Measurements from ENCODE around the gene SERPINA4. TPM values are rescaled to one million over a fixed set of nuclear protein-coding genes. Genes with fewer than 3 reads are reported as not detected.
A peak's percentile ranks its signal among the peaks of the same experiment; 100 is the strongest.

SERPINA4 gene
- total and polyA plus RNA-seq, 2 of the 13 experiments (the other 11 are each of a cell fraction or from before 2014, with no cell fraction given) = 39.1 to 57.8 TPM

- no peak for TF ChIP-seq KIAA2018 (CRISPR knock-in tag; IDR thresholded peaks at IDR 0.05; ENCODE audit: borderline replicate concordance)
- TF ChIP-seq ZNF264 (CRISPR knock-in tag; IDR thresholded peaks at IDR 0.05) = peak; percentile 90
- TF ChIP-seq, protein P1, sequence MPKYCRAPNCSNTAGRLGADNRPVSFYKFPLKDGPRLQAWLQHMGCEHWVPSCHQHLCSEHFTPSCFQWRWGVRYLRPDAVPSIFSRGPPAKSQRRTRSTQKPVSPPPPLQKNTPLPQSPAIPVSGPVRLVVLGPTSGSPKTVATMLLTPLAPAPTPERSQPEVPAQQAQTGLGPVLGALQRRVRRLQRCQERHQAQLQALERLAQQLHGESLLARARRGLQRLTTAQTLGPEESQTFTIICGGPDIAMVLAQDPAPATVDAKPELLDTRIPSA (CRISPR knock-in tag; IDR thresholded peaks at IDR 0.05; ENCODE audit: borderline replicate concordance) = peak; percentile 20; the same call in 1 of the 2 replicates
- peak; percentile 94; the same call in 1 of the 2 replicates for TF ChIP-seq ZNF614 (CRISPR knock-in tag; IDR thresholded peaks at IDR 0.05; ENCODE audit: borderline replicate concordance)
- peak; percentile 92 for TF ChIP-seq ZNF878 (CRISPR knock-in tag; IDR thresholded peaks at IDR 0.05)
- TF ChIP-seq NFATC3 (CRISPR knock-in tag; IDR thresholded peaks at IDR 0.05) = no peak
- no peak for TF ChIP-seq HOXA9 (CRISPR knock-in tag; IDR thresholded peaks at IDR 0.05; ENCODE audit: borderline replicate concordance)
- TF ChIP-seq ZZZ3 (CRISPR knock-in tag; IDR thresholded peaks at IDR 0.05; ENCODE audit: borderline replicate concordance) = peak; percentile 85; the same call in 1 of the 2 replicates
- TF ChIP-seq, protein P2, sequence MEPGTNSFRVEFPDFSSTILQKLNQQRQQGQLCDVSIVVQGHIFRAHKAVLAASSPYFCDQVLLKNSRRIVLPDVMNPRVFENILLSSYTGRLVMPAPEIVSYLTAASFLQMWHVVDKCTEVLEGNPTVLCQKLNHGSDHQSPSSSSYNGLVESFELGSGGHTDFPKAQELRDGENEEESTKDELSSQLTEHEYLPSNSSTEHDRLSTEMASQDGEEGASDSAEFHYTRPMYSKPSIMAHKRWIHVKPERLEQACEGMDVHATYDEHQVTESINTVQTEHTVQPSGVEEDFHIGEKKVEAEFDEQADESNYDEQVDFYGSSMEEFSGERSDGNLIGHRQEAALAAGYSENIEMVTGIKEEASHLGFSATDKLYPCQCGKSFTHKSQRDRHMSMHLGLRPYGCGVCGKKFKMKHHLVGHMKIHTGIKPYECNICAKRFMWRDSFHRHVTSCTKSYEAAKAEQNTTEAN (CRISPR knock-in tag; conservative IDR thresholded peaks at IDR 0.05) = peak; percentile 91
- peak; percentile 99 for TF ChIP-seq ZBTB3 (CRISPR knock-in tag; IDR thresholded peaks at IDR 0.05; ENCODE audit: borderline replicate concordance, low read depth)
- TF ChIP-seq ZNF780A (CRISPR knock-in tag; IDR thresholded peaks at IDR 0.05) = no peak
- peak; percentile 63; the same call in 1 of the 2 replicates for TF ChIP-seq ATF7 (IDR thresholded peaks at IDR 0.05)
- peak; percentile 96 for TF ChIP-seq ATF7 (CRISPR knock-in tag; IDR thresholded peaks at IDR 0.05)
- TF ChIP-seq ZMYM3 (CRISPR knock-in tag; IDR thresholded peaks at IDR 0.05) = peak; percentile 92
- peak; percentile 99 for TF ChIP-seq HMG20A (CRISPR knock-in tag; IDR thresholded peaks at IDR 0.05; ENCODE audit: borderline replicate concordance)
- no peak for TF ChIP-seq ZNF549 (CRISPR knock-in tag; IDR thresholded peaks at IDR 0.05)
- no peak for TF ChIP-seq ZNF446 (CRISPR knock-in tag; IDR thresholded peaks at IDR 0.05)
- no peak for TF ChIP-seq ZBTB8A (CRISPR knock-in tag; IDR thresholded peaks at IDR 0.05; ENCODE audit: borderline replicate concordance, low read depth)
- peak; percentile 62; the same call in 1 of the 2 replicates for TF ChIP-seq ZNF747 (CRISPR knock-in tag; IDR thresholded peaks at IDR 0.05; ENCODE audit: borderline replicate concordance)
- peak; percentile 100 for TF ChIP-seq ZBTB7A (CRISPR knock-in tag; IDR thresholded peaks at IDR 0.05)
- TF ChIP-seq TP53 (CRISPR knock-in tag; conservative IDR thresholded peaks at IDR 0.05) = peak; percentile 76; the same call in 1 of the 2 replicates
These were observed 32.6 kb downstream of the SERPINA4 start (continued) for GRCh38 chr14:94593749-94594431.

Measured in HepG2 (cell line).